ENCODE data around the gene FIGN. TPM values are rescaled to one million over a fixed set of nuclear protein-coding genes. Genes with fewer than 3 reads are reported as not detected.

The FIGN gene
- total RNA-seq, result 10 to 100 TPM in 9 of 10 donors, 1 to 10 TPM in 1; 10.0 to 17.0 (median 12.2) TPM
- 1 to 10 TPM; 2.1 to 7.2 TPM for polyA plus RNA-seq
- long read RNA-seq, donor 1, partial matches to known transcripts, result 0 of 2 reads
- long read RNA-seq, donor 1, other reads (novel, unspliced or antisense), result 2 of 2 reads
- long read RNA-seq, donor 2, full-length matches to known transcripts, result 2 of 12 reads
- long read RNA-seq, donor 2, partial matches to known transcripts, result 0 of 12 reads
- long read RNA-seq, donor 2, other reads (novel, unspliced or antisense), result 10 of 12 reads
- long read RNA-seq, donor 3, full-length matches to known transcripts, result 5 of 23 reads
- long read RNA-seq, donor 3, partial matches to known transcripts, result 0 of 23 reads
- long read RNA-seq, donor 3, other reads (novel, unspliced or antisense), result 18 of 23 reads

GRCh38 chr2:163735685-163736432 lies at the start of gene FIGN:
TSS of gene FIGN (minus strand) at chr2:163736008. CDS start at chr2:163734927, 1,081 bp downstream.
- H3K27me3 ChIP-seq, result peaks cover 0 to 30% (median 0%) of the 10 kb centered on the region in 7 donors
- H3K9me3 ChIP-seq, result no peaks in the 10 kb centered on the region
- 0 to 1% methylated on average over 31 to 54 of the region's 54 CpGs for WGBS, 2 donors
- no peaks in the 10 kb centered on the region for H3K36me3 ChIP-seq
- DNase-seq (peak; percentile 77), ATAC-seq (peak; percentile 83 to 95 (median 87))
- peak within 1 kb of the TSS; percentile 81 to 96 (median 94) for H3K27ac ChIP-seq
- H3K4me1 ChIP-seq, result peaks cover 0 to 10% (median 0%) of the 10 kb centered on the region in 9 donors
- no peak for TF ChIP-seq CTCF (IDR thresholded peaks at IDR 0.05)
- intact Hi-C loops (cut with DNase I), result loop anchor here in 6 of 10 donors (2.0 to 10.0 kb wide), 12 partner anchors 66 to 391 kb away; no protein-coding TSS in a partner anchor
- H3K4me3 ChIP-seq, result peak within 1 kb of the TSS; percentile 46 to 74 (median 72)

GRCh38 chr2:163785162-163785561 lies 49.4 kb upstream of the FIGN start:
- WGBS, 2 donors, result 85 to 86% methylated on average over 3 of the region's 3 CpGs
- Histone ChIP-seq H3K36me3 (no peaks in the 10 kb centered on the region), H3K27me3 (no peaks in the 10 kb centered on the region), H3K4me1 (no peaks in the 10 kb centered on the region), H3K9me3 (peaks cover 0 to 6% (median 0%) of the 10 kb centered on the region in 11 donors), H3K27ac (no peak overlapping the region), H3K4me3 (no peak overlapping the region)
- DNase-seq (no peak), ATAC-seq (no peak)
- no peak for TF ChIP-seq CTCF (IDR thresholded peaks at IDR 0.05)
- intact Hi-C loops (cut with DNase I), result no loop called here

GRCh38 chr2:163779970-163780597 lies 44.3 kb upstream of the FIGN start:
- H3K9me3 ChIP-seq, result no peaks in the 10 kb centered on the region
- TF ChIP-seq CTCF (IDR thresholded peaks at IDR 0.05), result no peak
- H3K27me3 ChIP-seq, result no peaks in the 10 kb centered on the region
- WGBS, 2 donors, result 78 to 84% methylated on average over 6 of the region's 6 CpGs
- DNase-seq (no peak), ATAC-seq (no peak)
- no peaks in the 10 kb centered on the region for H3K4me1 ChIP-seq
- H3K27ac ChIP-seq, result no peak overlapping the region
- no peaks in the 10 kb centered on the region for H3K36me3 ChIP-seq
- intact Hi-C loops (cut with DNase I), result no loop called here
- no peak overlapping the region for H3K4me3 ChIP-seq

All from heart right ventricle (tissue), 16 donors.